Measurements from ENCODE around the gene STRADA.

STRADA gene

GRCh38 chr17:63701868-63702720 is 39.5 kb downstream of the STRADA start:
- DNase-seq (ENCODE audit: low read depth, low spot score), result no peak

GRCh38 chr17:63701456-63701820 is 40.2 kb downstream of the STRADA start:
- no peak for DNase-seq (ENCODE audit: low read depth, low spot score)

DNA sequence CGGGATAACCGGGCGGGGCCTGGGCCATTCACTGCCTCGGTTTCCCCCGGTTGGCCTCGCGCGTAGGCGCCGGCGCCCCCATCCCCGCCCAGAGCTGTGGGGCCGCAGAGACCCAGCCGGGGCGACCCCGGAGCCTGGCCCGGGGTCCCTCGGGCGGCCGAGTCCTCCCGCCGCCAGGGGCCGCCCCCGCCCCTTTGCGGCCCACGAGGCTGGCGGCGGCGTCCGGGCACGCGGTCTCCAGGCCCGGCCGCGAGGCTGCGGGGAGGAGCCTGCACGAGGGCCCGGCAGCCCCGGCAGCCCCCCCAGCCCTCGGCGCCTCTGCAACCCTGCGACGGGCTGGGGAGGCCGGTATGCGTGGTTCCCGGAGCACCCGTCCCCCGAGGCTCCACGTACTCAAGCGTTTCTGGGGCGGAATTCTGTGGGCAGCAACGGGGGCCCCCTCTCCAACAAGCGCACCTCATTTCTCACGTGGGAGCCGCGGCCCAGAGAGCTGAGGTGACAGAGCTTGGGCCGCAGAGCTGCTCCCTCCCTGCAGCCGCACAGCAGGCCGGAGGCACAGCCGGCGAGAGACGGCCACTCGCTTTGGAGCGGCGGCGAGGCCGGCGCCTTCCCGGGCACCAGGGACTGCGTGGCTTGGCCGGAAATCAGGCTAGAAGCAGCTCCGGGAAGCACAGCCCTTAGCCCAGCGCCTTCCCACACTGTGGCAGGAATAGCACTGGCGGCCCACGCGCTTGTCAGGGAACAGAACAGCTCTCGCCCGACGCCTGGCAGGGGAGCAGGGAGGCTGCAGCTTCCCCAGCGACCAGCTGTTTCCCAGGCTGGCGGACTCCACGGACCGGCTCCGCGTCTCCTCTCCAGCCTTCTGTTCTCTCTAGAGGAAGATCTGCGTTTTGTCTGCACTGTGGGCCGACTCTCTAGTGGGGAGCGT is 40.8 kb downstream of the STRADA start:
- peak; percentile 66 for DNase-seq (ENCODE audit: low read depth, low spot score)

GRCh38 chr17:63699638-63700527 is 41.7 kb downstream of the STRADA start, which contains the start of gene LIMD2:
TSS of gene LIMD2 (minus strand) at chr17:63700125. CDS start at chr17:63699298, 827 bp downstream.
- peak; percentile 82 for DNase-seq (ENCODE audit: low read depth, low spot score)

- DNase-seq (ENCODE audit: low read depth, low spot score), result peak; percentile 66
These were observed 42.5 kb downstream of the STRADA start for GRCh38 chr17:63698886-63699637.

GRCh38 chr17:63698381-63698885 is 43.2 kb downstream of the STRADA start:
- DNase-seq (ENCODE audit: low read depth, low spot score), result no peak

DNA sequence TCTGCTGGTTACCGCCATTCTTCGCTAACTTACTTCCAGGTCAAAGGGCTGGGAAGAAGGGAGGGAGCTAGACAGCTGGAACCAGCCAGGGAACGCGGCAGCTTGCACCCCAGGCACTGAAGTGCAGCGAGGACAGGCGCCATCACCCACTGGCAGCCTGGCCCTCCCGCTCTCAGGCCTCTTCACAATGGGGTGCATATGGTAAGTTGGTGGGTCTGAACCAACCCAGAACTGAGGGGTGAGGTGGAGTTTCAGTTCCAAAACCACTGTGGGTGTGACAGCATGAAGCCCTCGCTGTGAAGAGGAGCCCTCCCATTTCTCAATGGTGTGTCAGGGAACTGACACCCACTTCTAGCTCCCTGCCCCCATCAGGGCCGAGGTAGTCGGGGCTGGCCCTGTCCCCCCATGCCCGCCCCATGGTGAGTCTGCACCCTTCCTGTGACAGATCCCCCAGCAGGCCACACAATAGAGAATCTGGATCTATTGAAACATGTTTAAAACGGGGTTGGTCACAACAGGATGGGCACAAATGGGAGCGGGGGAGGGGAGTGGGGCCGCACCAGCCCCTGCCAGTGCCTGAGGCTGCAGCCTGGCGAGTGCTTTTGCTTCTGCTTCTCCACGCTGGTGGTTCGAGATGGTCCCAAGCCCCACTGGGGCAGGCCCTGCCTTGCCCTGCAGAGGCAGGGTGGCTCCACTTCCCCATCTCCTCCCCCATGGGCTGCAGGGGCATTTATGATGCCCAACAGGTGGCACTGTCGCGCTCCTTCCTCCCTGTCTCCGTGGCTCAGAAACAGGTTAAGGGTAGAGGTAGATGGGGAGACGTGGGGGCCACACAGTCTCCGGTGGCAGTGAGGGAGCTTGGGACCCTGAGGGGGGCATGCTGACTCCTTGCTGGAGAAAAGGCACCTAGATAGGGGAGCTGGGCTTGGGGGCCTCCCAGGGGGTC is 44.0 kb downstream of the STRADA start:
- peak; percentile 45 for DNase-seq (ENCODE audit: low read depth, low spot score)

DNA sequence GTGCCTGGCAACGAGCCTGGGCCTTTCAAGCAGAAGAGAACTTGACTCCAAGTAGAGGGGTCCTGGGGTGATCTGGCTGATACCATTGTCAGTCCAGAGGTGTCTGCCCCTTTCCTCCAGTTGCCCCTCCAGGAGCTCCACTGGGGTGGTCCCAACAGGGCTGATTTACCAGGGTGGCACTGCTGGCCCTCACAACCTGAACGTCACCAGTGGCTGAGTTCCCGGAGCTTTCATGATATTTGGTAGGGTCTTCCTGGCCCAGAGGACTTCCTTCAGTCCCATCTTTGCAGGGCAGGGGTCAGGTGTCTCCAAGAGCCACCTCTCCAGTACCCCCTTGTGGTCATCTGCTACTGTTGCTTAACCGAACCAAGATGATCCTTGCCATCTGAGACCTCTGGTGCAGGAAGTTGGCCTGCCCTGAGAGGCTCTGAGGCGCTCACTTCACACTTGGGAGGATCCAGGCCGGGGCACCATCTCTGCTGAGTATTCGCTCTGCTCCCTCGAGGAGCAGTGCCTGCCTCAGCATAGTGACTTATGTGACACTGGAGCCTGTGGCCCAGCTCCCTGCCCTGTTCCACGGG is 45.1 kb downstream of the STRADA start:
- peak; percentile 60 for DNase-seq (ENCODE audit: low read depth, low spot score)

DNA sequence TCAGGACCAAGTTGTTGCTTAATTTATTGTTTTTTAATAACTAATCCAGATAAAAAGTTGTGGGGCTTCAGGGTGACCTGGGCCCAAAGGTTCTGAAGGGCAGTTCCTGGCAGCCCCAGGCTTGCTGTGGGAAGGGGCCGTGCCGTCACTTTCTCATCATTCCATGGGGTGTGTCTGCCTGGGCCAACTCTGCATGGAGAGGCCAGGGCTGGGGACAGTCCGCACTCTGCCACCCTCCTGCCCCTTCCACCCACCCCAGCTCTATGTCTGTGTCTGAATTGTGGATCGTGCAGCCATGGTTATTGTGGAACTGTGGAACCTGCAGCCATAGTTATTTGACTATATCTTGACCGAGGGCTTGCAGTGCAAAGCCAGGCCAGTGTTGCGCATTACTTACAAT is 45.7 kb downstream of the STRADA start:
- DNase-seq (ENCODE audit: low read depth, low spot score), result no peak

DNA sequence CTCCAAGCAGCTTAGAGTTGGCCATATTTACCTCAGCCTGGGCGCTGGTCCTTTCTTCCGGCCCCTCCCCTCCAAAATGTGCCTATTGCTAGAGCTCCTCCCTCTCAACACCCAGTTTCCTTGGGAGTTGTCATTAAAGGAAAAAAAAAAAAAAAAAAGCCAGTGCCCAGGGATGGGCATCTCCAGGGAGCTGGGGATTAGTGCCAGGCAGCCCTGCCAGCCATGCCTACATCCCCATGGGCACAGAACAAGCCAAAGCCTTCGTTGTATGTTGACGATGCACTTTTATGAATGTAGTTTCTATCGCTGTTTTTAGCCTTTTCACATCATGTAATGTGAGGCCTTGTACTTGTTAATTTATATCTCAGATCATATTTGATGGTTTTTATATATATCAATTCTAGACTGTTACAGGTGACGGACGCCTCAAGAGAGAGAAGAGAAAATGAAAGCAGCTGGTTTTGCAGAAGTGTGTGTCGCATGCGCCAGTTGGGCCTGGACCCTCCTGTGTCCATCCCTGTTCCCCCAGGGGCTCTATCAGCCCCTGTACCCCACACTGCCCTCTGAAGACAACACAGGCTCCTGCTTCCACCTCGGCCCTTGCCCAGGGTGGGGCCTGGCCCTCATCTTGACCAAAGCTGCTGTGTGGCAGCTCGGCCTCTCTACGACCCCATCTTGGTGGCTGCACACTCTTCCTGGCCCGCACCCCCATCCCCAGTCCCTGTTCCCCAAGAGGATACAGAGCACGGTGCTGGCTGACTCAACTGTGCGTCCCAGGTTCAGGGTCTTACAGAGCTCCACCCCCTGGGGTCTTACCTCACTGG is 46.4 kb downstream of the STRADA start:
- no peak for DNase-seq (ENCODE audit: low read depth, low spot score)

- no peak for DNase-seq (ENCODE audit: low read depth, low spot score)
These were observed 47.2 kb downstream of the STRADA start for GRCh38 chr17:63694229-63694949.

- no peak for DNase-seq (ENCODE audit: low read depth, low spot score)
These were observed 48.0 kb downstream of the STRADA start for GRCh38 chr17:63693411-63694113.

DNA sequence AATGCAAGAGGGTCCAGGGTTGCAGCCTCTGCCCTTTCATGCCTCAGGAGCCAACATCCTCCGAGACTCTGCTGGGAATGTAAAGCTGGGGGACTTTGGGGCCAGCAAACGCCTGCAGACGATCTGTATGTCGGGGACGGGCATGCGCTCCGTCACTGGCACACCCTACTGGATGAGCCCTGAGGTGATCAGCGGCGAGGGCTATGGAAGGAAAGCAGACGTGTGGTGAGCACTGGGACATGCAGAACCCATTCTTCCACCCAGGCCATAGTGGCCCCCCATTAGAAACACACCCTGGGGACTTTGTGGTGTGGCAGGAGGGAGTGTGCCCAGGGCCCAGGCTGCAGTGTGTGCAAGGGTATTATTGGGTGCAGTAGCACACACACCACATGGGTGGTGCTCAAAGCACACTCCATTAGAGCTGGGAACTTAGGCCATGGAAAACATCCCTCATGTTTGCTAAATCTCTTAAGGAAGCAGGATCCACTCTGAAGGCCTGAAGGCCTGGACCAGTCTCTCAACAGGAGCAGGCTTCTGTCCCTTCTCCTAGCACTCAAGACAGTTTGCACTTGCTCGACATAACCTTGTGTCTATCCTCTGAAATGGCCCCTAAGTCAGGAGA is 49.3 kb downstream of the STRADA start:
- DNase-seq (ENCODE audit: low read depth, low spot score), result no peak

DNA sequence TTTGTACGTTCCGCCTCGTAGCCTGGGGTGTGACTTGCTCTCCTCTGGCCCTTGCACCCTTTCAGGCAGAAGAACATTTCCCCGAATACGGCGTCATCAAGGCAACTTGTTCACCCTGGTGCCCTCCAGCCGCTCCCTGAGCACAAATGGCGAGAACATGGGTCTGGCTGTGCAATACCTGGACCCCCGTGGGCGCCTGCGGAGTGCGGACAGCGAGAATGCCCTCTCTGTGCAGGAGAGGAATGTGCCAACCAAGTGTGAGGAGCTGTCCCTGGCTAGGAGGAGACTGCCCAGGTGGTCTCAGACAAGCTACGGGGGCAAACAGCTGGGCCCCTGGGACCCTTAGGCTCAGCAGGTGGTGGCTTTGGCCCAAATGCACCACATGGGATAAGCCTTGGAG is 52.1 kb downstream of the STRADA start:
- no peak for DNase-seq (ENCODE audit: low read depth, low spot score)

DNA sequence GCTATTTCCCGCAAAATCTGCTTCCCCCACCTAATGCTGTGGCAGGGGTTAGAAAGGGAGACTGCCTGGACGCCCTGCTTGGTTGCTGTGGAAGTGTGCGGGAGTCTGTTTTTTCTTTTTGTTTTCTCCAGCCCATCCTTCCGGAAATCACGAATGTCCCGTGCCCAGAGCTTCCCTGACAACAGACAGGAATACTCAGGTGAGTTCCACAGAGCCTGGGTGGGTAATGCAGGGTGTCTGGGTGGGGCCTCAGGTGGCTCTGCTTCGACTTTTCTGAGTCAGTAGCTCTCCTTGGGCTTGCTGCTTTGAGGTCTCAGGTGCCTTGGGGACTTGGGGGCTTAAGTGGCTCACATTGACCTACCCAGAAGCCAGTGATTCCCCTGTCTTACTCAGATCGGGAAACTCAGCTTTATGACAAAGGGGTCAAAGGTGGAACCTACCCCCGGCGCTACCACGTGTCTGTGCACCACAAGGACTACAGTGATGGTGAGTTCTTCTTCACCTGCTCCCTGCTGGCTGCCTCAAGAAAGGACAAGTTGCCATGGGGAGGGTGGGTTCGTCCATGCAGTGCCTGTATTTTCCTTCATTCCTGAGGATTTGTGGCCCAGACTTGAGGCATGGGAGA is 53.1 kb downstream of the STRADA start:
- no peak for DNase-seq (ENCODE audit: low read depth, low spot score)

GRCh38 chr17:63686138-63686685 is 55.4 kb downstream of the STRADA start:
- no peak for DNase-seq (ENCODE audit: low read depth, low spot score)
